GM18861 (cell line): Measurements from ENCODE around the gene SHD.
"Not testable (repeated sequence)": the region's sequence is repeated elsewhere in the genome, so short reads cannot be mapped to it uniquely, and the experiment has no call there.

Experiments
- ATAC-seq: cut with Tn5 transposase; IDR thresholded peaks from one replicate; pipeline ENCODE4 v1.9.1; 2021; ENCODE audit not compliant: unreplicated experiment

The SHD gene, protein sequence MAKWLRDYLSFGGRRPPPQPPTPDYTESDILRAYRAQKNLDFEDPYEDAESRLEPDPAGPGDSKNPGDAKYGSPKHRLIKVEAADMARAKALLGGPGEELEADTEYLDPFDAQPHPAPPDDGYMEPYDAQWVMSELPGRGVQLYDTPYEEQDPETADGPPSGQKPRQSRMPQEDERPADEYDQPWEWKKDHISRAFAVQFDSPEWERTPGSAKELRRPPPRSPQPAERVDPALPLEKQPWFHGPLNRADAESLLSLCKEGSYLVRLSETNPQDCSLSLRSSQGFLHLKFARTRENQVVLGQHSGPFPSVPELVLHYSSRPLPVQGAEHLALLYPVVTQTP

DNA sequence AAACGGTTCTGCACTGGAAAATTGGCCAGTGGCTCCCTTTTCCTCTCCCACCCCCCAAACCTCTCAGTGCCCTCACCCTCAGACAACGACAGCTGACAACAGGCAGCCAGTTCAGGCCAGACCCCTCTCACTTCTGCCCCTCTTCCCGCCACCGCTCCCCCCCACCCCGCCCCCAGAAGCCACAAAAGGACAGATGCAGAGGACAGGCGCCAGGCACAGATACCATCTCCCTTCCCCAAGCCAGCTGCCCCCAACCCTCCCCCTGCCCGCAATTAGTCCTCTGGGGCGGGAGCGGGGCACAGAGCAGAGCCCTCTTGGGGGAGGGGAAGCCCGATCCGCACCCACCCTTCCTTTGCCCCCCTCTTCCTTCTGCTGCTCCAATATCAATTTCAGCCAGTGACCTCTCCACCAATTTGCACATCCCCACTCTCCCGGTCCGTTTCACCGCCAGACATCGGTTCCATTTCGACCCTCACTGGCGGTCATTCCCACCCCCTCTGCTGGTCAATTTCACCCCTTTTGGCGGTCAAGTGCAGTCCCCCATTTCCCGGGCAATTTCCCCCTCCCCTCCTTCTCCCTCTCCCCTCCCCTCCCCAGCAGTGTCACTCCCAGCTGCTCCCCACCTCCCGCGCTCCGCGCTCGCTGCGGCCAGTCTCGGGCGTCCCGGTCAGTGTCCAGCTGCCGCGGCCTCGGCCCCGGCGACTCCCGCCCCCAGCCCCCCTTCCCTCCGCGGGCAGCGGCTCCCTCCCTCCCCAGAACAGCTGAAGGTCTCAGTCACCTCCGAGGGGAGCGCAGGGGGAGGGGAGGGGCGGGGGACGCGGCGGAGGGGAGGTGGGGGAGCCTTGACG, at the start of gene SHD:
Gene SHD (plus strand): TSS at position 848 of the 848 bp plus-strand sequence. CDS start 798 bp downstream, outside the sequence.
- ATAC-seq = no peak

DNA sequence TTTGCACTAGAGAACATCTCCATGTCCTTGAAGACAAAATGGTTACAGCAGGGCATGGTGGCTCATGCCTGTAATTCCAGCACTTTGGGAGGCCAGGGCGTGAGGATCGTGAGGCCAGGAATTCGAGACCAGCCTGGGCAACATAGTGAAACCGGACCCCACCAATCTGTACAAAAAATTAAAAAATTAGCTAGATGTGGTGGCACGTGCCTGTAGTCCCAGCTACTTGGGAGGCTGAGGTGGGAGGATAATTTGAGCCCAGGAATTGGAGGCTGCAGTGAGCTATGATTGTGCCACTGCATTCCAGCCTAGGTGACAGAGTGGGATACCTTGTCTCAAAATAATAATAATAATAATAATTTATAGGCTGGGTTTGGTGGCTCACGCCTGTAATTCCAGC, 48.8 kb upstream of the SHD start:
- not testable (repeated sequence) for ATAC-seq

DNA sequence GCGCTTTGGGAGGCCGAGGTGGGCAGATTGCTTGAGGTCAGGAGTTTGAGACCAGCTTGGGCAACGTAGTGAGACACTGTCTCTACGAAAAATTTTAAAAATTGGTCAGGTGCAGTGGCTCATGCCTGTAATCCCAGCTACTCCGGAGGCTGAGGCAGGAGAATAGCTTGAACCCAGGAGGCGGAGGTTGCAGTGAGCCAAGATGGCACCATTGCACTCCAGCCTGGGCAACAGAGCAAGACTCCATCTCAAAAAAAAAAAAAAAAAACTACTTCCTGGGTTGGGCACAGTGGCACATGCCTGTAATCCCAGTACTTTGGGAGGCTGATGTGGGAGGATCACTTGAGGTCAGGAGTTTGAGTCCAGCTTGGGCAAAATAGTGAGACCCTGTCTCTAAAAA, 47.5 kb upstream of the SHD start:
- not testable (repeated sequence) for ATAC-seq

DNA sequence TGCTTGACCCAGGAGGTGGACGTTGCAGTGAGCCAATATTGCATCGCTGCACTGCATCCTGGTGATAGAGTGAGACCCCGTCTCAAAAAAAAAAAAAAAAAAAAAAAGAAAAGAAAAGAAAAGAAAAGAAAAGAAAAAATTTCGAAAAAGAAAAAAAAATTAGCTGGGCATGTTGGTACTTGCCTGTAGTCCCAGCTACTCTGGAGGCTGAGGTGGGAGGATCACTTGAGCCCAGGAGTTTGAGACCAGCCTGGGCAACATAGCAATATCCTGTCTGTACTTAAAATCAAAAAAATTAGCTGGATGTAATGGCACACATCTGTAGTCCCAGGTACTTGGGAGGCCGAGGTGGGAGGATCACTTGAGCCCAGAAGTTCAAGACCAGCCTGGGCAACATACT, 46.9 kb upstream of the SHD start:
- not testable (repeated sequence) for ATAC-seq

DNA sequence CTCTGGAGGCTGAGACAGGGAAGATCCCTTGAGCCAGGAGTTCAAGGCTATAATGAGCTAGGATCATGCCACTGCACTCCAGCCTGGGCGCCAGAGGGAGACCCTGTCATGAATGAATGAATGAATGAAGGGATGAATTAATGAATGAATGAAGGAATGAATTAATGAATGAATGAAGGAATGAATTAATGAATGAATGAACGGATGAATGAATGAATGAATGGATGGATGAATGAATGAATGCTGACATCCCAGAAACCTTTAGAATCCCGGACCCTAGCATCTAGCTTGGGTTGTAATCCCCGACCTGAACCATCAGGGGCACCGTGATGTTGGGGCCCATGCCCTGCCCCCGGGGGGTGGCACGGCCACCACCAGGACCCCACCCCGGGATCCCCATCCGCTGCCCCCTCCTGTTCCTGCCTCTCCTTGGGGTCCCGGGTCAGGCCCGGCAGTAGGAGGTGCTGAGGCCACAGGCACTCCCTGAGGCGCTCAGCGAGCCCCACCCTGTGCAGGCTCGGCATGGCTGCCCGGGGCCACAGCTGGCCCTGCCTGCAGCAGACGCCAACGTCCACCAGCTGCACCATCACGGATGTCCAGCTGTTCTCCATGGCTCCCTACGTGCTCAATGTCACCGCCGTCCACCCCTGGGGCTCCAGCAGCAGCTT, 46.3 kb upstream of the SHD start:
- no peak for ATAC-seq

DNA sequence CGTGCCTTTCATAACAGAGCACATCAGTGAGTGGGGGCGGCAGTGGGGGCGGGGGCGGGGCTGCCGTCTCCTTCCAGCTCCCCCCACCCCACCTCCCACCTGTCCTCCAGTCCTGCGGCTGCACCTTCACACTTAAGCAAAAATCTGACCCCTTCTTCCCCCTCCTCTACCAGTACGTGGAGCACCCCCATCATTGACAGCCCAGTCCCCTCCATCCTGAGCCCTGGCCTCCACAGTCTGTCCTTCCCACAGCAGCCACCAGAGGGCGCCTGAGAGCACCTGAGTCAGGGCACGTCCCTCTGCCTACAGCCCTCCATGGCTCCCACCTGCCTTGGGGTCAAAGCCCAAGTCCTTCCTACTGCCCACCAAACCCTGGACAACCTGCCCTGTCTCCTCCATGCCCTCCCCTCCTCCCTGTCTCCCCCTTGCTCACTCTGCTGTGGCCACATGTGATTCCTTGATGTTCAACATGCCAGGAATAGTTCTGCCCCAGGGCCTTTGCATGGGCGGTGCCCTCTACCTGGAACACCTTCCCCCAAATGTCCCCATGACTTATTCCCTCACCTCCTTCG, 45.7 kb upstream of the SHD start:
- no peak for ATAC-seq

DNA sequence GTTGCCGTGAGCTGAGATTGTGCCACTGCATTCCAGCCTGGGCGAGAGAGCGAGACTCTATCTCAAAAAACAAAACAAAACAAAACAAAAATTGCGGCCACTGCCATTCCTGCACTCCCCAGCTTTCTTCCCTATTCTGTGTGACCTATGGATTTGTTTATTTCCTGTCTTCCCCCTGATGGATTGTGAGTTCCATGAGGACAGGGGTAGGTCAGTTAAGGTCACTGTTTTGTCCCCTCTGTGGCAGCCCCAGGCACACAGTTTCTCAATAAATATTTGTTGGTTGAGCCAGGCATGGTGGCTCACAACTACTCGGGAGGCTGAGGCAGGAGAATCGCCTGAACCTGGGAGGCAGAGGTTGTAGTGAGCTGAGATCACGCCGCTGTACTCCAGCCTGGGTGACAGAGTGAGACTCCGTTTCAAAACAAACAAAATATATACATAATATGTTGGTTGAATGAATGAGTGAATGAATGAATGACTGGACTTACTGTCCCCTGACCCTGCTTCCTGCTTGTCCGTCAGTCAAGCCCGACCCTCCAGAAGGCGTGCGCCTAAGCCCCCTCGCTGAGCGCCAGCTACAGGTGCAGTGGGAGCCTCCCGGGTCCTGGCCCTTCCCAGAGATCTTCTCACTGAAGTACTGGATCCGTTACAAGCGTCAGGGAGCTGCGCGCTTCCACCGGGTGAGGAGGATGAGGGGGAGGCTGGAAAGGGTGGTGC, 44.8 kb upstream of the SHD start:
- ATAC-seq = no peak

DNA sequence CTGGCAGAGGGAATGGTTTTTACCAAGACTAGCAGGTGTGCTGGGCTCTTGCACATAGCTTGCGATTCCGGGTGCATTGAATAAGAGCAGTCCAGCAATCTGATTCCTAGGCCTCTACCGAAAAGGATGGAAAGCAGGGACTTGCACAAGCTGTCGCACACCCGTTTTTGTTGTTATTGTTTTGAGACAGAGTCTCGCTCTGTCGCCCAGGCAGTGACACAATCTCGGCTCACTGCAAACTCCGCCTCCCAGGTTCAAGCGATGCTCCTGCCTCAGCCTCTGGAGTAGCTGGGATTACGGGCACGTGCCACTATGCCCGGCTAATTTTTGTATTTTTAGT, 44.2 kb upstream of the SHD start:
- no peak for ATAC-seq

DNA sequence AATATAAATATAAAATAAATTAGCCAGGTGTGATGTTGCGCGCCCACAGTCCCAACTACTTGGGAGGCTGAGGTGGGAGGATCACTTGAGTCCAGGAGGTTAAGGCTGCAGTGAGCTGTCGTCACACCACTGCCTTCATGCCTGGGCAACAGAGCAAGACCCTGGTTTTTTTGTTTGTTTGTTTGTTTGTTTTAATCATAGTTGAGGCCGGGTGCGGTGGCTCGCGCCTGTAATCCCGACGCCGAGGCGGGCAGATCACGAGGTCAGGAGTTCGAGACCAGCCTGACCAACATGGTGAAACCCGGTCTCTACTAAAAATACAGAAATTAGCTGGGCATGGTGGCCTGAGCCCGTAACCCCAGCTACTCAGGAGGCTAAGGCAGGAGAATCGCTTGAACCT, 41.6 kb upstream of the SHD start:
- ATAC-seq = not testable (repeated sequence)

DNA sequence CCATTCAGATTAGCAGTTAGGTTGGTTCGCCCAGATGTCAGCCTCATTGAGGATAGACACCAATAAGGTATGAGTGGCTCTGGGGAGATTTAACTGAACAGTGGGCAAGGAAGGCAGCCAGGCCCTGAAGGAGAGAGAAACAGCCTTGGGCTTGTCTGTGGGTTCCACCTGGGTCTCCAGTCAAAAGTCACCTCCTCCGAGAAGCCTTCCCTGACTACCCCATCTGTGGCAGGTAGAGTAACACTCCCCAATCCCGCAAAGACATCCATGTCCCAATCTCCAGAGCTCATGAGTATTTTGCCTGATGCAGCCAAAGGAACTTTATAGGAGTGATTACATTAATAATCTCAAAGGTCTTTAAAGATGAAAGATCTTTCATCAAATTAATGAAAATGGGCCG, 40.2 kb upstream of the SHD start:
- ATAC-seq = no peak

DNA sequence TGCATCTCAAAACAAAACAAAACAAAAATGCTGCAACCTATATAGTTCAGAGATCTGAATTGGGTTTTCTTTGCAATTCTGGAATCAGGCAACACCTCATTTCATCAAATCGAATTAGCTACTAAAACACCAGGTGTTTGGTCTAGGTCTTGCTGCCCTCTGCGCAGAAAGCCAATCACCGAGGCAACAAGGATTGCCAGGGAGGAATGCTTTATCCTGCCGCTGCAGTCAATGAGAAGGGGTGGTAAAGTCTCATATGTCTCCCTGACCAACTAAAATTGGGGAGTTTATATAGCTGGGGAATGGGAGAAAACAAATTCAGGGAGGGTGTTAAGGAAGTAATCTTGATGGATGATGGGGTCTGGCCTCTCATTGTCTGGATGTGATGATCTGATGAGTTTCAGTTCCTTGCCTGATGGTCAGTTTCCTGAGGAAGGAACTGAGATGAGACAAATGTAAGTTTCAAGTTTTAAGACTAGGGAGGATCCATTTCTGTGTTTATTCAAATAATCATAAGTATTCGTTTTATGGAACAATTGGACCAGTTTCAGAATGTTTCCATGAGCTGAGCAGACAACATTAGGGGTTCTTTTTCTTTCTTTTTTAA, 37.1 kb upstream of the SHD start:
- ATAC-seq = no peak

DNA sequence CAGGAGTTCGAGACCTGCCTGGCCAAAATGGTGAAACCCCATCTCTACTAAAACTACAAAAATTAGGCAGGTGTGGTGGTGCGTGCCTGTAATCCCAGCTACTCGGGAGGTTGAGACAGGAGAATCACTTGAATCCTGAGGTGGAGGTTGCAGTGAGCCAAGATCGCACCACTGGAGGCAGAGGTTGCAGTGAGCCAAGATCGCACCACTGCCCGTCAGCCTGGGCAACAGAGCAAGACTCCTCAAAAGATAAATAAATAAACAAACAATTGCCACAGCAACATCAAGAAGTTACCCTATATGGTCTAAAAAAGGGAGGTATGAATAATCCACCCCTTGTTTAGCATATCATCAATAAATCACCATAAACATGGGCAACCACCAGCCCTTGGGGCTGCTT, 33.1 kb upstream of the SHD start:
- not testable (repeated sequence) for ATAC-seq

DNA sequence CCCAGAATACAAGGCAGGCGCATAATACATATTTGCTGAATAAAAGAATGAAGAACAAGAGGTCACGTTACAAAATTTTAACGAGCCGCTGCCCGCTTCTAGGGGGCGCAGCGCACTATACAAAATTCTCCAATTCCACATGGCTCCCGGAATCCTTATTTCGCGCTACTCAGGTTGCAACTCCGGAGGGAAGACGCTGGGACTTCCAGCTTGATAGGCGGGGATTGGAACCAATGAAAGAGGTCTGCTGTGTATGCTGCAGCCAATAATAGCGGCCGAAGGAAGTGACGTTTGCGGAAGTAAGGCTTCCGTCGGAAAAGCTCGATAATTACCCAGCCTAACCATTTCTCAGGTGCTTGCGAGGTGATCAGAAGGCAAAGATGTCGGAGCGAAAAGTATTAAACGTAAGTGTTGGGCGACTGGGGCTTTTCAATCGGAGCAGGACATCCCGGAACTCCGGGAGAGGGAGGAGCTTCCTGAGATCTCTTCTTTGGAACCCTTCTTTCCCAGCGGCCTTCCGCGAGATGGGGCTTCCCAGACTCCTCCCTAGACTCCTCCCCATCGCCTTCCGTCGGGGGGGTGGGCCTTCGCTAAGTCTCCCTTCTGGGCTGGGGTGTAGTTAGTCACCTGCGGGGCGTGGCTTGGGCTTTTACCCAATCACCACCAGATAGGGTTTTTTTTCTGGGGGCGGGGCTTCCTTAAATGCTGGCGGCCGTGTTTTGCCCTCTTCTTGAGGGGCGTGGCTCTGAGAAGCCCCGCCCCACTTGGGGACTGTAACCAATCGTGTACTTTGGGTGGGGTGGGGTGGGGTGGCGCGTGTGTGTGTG, 32.1 kb upstream of the SHD start, which contains the start of gene YJU2:
Gene YJU2 (plus strand): TSS at position 314 of the 827 bp plus-strand sequence. CDS start 67 bp downstream, at position 381.
- ATAC-seq = peak; percentile 83

DNA sequence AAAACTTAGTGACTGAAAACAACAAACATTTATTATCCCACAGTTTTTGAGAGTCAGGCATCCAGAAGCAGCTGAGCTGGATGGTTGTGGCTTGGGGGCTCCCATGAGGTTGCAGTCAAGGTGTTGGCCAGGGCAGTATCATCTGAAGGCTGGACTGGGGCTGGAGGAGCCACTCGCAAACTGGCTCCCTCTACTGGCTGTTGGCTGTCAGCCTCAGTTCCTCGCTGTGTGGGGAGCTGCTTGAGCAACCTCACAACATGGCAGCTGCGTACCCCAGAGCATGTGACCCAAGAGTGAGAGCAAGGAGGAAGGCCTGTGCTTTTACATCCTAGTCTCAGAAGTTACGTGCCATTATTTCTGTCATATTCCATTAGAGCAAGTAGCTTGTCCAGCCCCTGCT, 22.5 kb upstream of the SHD start:
- ATAC-seq = no peak

DNA sequence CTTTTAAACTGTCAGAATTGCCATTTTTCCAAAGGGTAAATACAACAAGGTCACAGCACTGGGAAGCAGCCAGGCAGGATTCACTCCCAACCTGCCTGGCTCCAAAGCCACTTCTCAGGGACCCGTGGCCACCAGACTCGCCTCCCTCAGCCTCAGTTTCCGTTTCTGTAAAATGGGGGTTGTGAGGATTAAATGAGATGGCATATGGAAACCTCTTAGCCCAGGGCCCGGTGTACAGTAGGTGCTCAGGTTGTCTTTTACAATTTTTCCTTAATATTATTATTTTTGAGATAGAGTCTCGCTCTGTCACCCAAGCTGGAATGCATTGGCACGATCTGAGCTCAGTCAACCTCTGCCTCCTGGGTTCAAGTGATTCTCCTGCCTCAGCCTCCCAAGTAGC, 22.0 kb upstream of the SHD start:
- no peak for ATAC-seq

DNA sequence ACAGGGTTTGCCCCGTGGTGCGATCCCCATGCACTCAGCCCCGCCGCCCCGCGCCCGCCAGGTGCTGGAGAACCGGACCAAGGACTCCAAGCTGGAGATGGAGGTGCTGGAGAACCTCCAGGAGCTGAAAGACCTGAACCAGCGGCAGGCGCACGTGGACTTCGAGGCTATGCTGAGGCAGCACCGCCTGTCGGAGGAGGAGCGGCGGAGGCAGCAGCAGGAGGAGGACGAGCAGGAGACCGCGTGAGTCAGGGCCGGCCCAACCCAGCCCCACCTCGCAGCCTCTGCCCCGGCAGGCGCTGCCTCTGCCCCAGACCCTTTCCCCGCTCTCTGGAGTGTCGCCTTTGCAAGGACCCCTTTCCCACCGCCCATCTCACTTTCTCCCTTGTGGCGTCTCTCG, 20.9 kb upstream of the SHD start:
- ATAC-seq = no peak

DNA sequence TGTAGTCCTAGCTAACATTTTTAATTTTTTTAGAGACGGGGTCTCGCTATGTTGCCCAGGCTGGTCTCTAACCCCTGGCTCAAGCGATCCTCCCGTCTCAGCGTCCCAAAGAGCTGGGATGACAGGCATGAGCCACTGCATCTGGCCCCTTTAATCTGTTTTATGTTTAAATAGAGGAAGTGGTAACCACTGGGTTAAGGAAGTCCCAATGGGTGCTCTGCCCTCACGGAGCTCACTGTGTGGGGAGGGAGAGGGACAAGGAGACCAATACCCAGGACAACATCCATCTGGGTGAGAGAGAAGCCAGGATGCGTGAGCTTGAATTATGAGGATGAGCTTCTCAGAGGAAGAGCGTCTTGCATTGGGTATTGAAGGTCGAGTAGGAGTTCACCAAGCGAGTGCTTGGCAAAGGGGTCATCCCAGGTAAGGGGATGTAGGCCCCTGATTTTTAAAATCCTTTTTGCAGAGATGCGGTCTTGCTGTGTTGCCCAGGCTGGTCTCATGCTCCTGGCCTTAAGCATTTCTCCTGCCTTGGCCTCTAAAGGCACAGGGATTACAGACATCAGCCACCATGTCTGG, 18.4 kb upstream of the SHD start:
- ATAC-seq = no peak

DNA sequence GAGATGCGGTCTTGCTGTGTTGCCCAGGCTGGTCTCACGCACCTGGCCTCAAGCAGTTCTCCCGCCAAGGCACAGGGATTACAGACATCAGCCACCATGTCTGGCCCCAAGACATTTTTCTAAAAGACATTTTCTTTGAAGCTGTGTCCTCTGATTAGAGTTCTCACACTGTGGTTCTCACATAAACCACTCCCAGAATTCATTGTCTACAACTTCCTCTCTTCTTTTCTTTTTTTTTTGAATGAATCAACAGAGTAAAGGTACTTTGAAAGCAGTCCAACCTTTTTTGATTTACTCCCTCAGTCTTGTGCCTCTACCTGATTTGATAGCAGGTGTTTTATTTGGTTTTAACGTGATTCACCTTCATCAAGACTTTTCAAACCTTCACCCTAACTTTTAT, 14.3 kb upstream of the SHD start:
- no peak for ATAC-seq
